ENCODE data around the gene CEP55.
"Not testable (repeated sequence)": the region's sequence is repeated elsewhere in the genome, so short reads cannot be mapped to it uniquely, and the experiment has no call there.

Gene CEP55

GRCh38 chr10:93501650-93502049, 5.2 kb downstream of the CEP55 start:
- Mint-ChIP-seq H3K4me3 (no peak overlapping the region), H3K4me1 (peaks cover 25% of the 10 kb centered on the region), H3K27ac (ENCODE audit: low read depth) (no peak overlapping the region), H3K36me3 (ENCODE audit: insufficient read depth) (peaks cover 6% of the 10 kb centered on the region), H3K27me3 (no peaks in the 10 kb centered on the region), H3K9me3 (no peaks in the 10 kb centered on the region)
- ATAC-seq (replicated peaks; ENCODE audit: extremely low read depth, poor library complexity, severe bottlenecking) (no peak), DNase-seq (ENCODE audit: low spot score in 2 of 2) (no peak)

DNA sequence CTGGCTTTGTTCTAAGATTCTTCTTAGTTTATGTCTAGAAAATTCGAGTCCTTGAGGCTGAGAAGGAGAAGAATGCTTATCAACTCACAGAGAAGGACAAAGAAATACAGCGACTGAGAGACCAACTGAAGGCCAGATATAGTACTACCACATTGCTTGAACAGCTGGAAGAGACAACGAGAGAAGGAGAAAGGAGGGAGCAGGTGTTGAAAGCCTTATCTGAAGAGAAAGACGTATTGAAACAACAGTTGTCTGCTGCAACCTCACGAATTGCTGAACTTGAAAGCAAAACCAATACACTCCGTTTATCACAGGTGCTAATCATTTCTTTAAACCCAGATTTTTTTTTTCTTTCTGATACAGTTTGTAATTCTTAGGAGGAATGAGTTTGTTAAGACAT, 6.7 kb downstream of the CEP55 start:
- H3K4me3 Mint-ChIP-seq: peak overlapping the region; percentile 60
- H3K27ac Mint-ChIP-seq (ENCODE audit: low read depth): peak overlapping the region; percentile 80
- ATAC-seq (replicated peaks; ENCODE audit: extremely low read depth, poor library complexity, severe bottlenecking): no peak
- peaks cover 13% of the 10 kb centered on the region for H3K4me1 Mint-ChIP-seq
- no peaks in the 10 kb centered on the region for H3K9me3 Mint-ChIP-seq
- no peak for DNase-seq (ENCODE audit: low spot score in 2 of 2)
- H3K36me3 Mint-ChIP-seq (ENCODE audit: insufficient read depth): peaks cover 3% of the 10 kb centered on the region
- no peaks in the 10 kb centered on the region for H3K27me3 Mint-ChIP-seq

DNA sequence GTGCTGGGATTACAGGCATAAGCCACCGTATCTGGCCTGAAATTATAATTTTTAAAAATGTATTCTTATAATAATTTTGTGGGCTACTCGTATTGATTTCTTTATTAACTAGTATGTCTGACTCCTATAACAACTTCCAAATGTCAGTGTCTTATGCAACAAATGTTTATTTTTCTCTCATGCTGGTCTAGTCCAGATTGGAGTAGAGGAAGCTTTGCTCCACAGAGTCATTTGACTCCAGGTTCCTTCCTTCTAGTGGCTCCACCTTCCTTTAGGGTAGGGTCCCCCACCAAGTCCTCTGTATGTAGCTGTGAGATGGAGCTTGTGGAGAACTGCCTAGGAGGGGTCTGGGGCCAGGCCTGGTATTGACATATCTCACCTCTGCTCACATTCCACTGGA, 8.7 kb downstream of the CEP55 start:
- Mint-ChIP-seq H3K27me3 (no peaks in the 10 kb centered on the region), H3K36me3 (ENCODE audit: insufficient read depth) (peaks cover 2% of the 10 kb centered on the region), H3K9me3 (no peaks in the 10 kb centered on the region), H3K4me1 (peaks cover 8% of the 10 kb centered on the region), H3K4me3 (no peak overlapping the region), H3K27ac (ENCODE audit: low read depth) (no peak overlapping the region)
- DNase-seq (ENCODE audit: low spot score in 2 of 2): no peak
- no peak for ATAC-seq (replicated peaks; ENCODE audit: extremely low read depth, poor library complexity, severe bottlenecking)

DNA sequence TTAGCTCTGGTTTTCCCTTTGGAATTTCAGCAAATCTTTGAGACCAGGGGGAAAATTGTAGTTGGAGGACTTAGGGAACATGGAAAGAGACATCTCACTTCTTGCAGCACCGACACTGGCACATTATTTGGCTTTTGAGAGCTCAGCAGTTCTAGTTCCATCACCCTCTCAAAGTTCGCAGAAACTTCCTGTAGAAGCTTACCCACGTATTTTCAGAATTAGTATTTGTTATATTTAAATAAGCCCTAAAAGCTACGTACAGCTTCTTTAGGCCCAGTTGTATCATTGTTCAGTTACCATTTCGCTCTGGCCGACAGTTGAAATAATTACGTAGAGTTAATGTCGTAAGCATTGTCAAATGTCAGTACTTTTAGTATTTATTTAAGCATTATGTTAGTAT, 13.4 kb downstream of the CEP55 start:
- no peak overlapping the region for H3K4me3 Mint-ChIP-seq
- H3K4me1 Mint-ChIP-seq: no peaks in the 10 kb centered on the region
- H3K27me3 Mint-ChIP-seq: no peaks in the 10 kb centered on the region
- H3K36me3 Mint-ChIP-seq (ENCODE audit: insufficient read depth): peaks cover 5% of the 10 kb centered on the region
- no peaks in the 10 kb centered on the region for H3K9me3 Mint-ChIP-seq
- H3K27ac Mint-ChIP-seq (ENCODE audit: low read depth): no peak overlapping the region
- no peak for DNase-seq (ENCODE audit: low spot score in 2 of 2)
- ATAC-seq (replicated peaks; ENCODE audit: extremely low read depth, poor library complexity, severe bottlenecking): no peak

DNA sequence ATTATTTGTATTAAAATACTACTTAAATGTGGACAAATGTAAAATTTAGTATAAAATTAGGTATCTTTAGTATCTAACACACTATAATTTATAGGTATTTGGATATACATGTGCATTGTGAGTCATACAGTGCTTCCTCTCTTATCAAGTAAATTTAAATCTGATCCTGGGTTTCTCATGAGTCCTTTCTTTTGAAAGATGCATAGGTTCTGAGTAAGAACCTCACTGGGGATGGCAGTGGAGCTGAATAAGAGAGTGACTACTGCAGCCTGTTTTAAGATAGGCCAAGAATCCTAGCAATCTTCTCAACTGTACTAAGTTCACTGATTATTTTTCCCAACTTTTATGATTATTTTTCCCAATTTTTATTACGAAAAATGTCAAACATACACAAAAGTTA, 16.2 kb downstream of the CEP55 start:
- Mint-ChIP-seq H3K4me3 (no peak overlapping the region), H3K4me1 (no peaks in the 10 kb centered on the region), H3K36me3 (ENCODE audit: insufficient read depth) (peaks cover 5% of the 10 kb centered on the region), H3K9me3 (no peaks in the 10 kb centered on the region), H3K27ac (ENCODE audit: low read depth) (no peak overlapping the region), H3K27me3 (no peaks in the 10 kb centered on the region)
- no peak for ATAC-seq (replicated peaks; ENCODE audit: extremely low read depth, poor library complexity, severe bottlenecking)
- DNase-seq (ENCODE audit: low spot score in 2 of 2): no peak

GRCh38 chr10:93513091-93513490, 16.7 kb downstream of the CEP55 start:
- no peaks in the 10 kb centered on the region for H3K9me3 Mint-ChIP-seq
- ATAC-seq (replicated peaks; ENCODE audit: extremely low read depth, poor library complexity, severe bottlenecking) (no peak), DNase-seq (ENCODE audit: low spot score in 2 of 2) (no peak)
- H3K27me3 Mint-ChIP-seq: no peaks in the 10 kb centered on the region
- H3K4me3 Mint-ChIP-seq: no peak overlapping the region
- no peak overlapping the region for H3K27ac Mint-ChIP-seq (ENCODE audit: low read depth)
- no peaks in the 10 kb centered on the region for H3K4me1 Mint-ChIP-seq
- peaks cover 5% of the 10 kb centered on the region for H3K36me3 Mint-ChIP-seq (ENCODE audit: insufficient read depth)

- ATAC-seq (replicated peaks; ENCODE audit: extremely low read depth, poor library complexity, severe bottlenecking): no peak
- no peaks in the 10 kb centered on the region for H3K4me1 Mint-ChIP-seq
- H3K36me3 Mint-ChIP-seq (ENCODE audit: insufficient read depth): peaks cover 5% of the 10 kb centered on the region
- no peak for DNase-seq (ENCODE audit: low spot score in 2 of 2)
- no peaks in the 10 kb centered on the region for H3K27me3 Mint-ChIP-seq
- no peak overlapping the region for H3K4me3 Mint-ChIP-seq
- no peak overlapping the region for H3K27ac Mint-ChIP-seq (ENCODE audit: low read depth)
- no peaks in the 10 kb centered on the region for H3K9me3 Mint-ChIP-seq
Measured at GRCh38 chr10:93514521-93514920, 18.1 kb downstream of the CEP55 start.

- ATAC-seq (replicated peaks; ENCODE audit: extremely low read depth, poor library complexity, severe bottlenecking) (no peak), DNase-seq (ENCODE audit: low spot score in 2 of 2) (no peak)
- Mint-ChIP-seq H3K9me3 (no peaks in the 10 kb centered on the region), H3K27me3 (no peaks in the 10 kb centered on the region), H3K36me3 (ENCODE audit: insufficient read depth) (peaks cover 5% of the 10 kb centered on the region), H3K4me3 (no peak overlapping the region), H3K4me1 (no peaks in the 10 kb centered on the region), H3K27ac (ENCODE audit: low read depth) (no peak overlapping the region)
Measured at GRCh38 chr10:93515071-93516005, 18.9 kb downstream of the CEP55 start.

GRCh38 chr10:93516006-93516380, 19.6 kb downstream of the CEP55 start:
- no peak overlapping the region for H3K4me3 Mint-ChIP-seq
- H3K36me3 Mint-ChIP-seq (ENCODE audit: insufficient read depth): peaks cover 5% of the 10 kb centered on the region
- no peak overlapping the region for H3K27ac Mint-ChIP-seq (ENCODE audit: low read depth)
- H3K9me3 Mint-ChIP-seq: no peaks in the 10 kb centered on the region
- H3K27me3 Mint-ChIP-seq: no peaks in the 10 kb centered on the region
- no peaks in the 10 kb centered on the region for H3K4me1 Mint-ChIP-seq
- ATAC-seq (replicated peaks; ENCODE audit: extremely low read depth, poor library complexity, severe bottlenecking) (no peak), DNase-seq (ENCODE audit: low spot score in 2 of 2) (no peak)

DNA sequence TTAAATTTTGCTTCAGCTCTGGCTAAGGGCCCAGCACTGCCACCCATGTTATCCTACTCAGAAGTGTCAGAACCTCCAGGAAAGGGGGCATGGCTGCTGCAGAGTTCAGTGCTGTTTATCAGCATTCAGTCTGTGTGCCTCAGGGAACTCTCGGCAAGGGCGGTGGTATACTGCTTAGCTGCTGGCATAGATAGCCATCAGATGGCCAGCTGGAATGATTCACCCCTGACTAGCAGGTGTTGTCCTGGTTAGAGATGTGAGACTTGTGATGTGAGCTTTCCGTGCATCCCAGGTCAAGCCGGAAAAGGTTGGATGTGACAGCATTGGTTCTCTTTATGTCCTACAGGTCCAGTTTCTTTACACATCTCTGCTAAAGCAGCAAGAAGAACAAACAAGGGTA, 22.1 kb downstream of the CEP55 start:
- Mint-ChIP-seq H3K4me1 (no peaks in the 10 kb centered on the region), H3K27ac (ENCODE audit: low read depth) (no peak overlapping the region), H3K36me3 (ENCODE audit: insufficient read depth) (peaks cover 5% of the 10 kb centered on the region), H3K9me3 (no peaks in the 10 kb centered on the region), H3K27me3 (no peaks in the 10 kb centered on the region), H3K4me3 (no peak overlapping the region)
- DNase-seq (ENCODE audit: low spot score in 2 of 2) (no peak), ATAC-seq (replicated peaks; ENCODE audit: extremely low read depth, poor library complexity, severe bottlenecking) (no peak)

DNA sequence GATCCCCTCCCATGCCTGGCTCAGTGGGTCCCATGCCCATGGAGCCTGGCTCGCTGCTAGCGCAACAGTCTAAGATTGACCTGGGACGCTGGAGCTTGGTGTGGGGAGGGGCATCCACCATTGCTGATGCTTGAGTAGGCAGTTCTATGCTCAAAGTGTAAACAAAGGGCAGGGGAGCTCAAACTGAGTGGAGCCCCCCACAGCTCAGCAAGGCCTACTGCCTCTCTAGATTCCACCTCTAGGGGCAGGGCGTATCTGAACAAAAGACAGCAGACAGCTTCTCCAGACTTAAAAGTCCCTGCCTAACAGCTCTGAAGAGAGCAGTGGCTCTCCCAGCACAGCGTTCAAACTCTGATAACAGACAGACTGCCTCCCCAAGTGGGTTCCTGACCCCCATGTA, 38.9 kb downstream of the CEP55 start:
- no peaks in the 10 kb centered on the region for H3K9me3 Mint-ChIP-seq
- DNase-seq (ENCODE audit: low spot score in 2 of 2): no peak
- peaks cover 45% of the 10 kb centered on the region for H3K27me3 Mint-ChIP-seq
- H3K4me3 Mint-ChIP-seq: no peak overlapping the region
- H3K4me1 Mint-ChIP-seq: no peaks in the 10 kb centered on the region
- no peaks in the 10 kb centered on the region for H3K36me3 Mint-ChIP-seq (ENCODE audit: insufficient read depth)
- H3K27ac Mint-ChIP-seq (ENCODE audit: low read depth): no peak overlapping the region
- no peak for ATAC-seq (replicated peaks; ENCODE audit: extremely low read depth, poor library complexity, severe bottlenecking)

GRCh38 chr10:93540871-93541270, 44.5 kb downstream of the CEP55 start:
- not testable (repeated sequence) for H3K9me3 Mint-ChIP-seq

More at GRCh38 chr10:93540871-93541270, 44.5 kb downstream of the CEP55 start:
- not testable (repeated sequence) for DNase-seq (ENCODE audit: low spot score in 2 of 2); H3K27ac Mint-ChIP-seq (ENCODE audit: low read depth); ATAC-seq (replicated peaks; ENCODE audit: extremely low read depth, poor library complexity, severe bottlenecking); H3K4me1 Mint-ChIP-seq; H3K4me3 Mint-ChIP-seq; H3K36me3 Mint-ChIP-seq (ENCODE audit: insufficient read depth)
- H3K27me3 Mint-ChIP-seq: peaks cover 31% of the 10 kb centered on the region

Measured in central memory CD8-positive, alpha-beta T cell (primary cell).